Measurements from ENCODE around the gene PLTP.

- TF ChIP-seq EP300 (IDR thresholded peaks at IDR 0.05; ENCODE audit: low read depth in 2 of 2, low read length in 2 of 2) (no peak), EP300 (CRISPR knock-in tag; IDR thresholded peaks at IDR 0.05; ENCODE audit: borderline replicate concordance) (no peak), IKZF1 (IDR thresholded peaks at IDR 0.05) (no peak), YY1 (IDR thresholded peaks at IDR 0.05; ENCODE audit: insufficient read depth, insufficient replicate concordance, low read depth, low read length) (no peak), RBM39 (IDR thresholded peaks at IDR 0.05; ENCODE audit: low read depth, low read length, poor library complexity, severe bottlenecking) (no peak)
Measured at GRCh38 chr20:45860560-45861220, 51.3 kb downstream of the PLTP start.

Measured in HepG2 (cell line).